Suppressor macrophage (primary cell): ENCODE measurements around the gene PPFIBP1.
"Not testable (repeated sequence)": the region's sequence is repeated elsewhere in the genome, so short reads cannot be mapped to it uniquely, and the experiment has no call there.

Experiments used
- DNase-seq, 4 experiments: peaks; one replicate each; pipeline ENCODE4 v3.0.0-alpha.2; 2020 to 2022

PPFIBP1 gene

DNA sequence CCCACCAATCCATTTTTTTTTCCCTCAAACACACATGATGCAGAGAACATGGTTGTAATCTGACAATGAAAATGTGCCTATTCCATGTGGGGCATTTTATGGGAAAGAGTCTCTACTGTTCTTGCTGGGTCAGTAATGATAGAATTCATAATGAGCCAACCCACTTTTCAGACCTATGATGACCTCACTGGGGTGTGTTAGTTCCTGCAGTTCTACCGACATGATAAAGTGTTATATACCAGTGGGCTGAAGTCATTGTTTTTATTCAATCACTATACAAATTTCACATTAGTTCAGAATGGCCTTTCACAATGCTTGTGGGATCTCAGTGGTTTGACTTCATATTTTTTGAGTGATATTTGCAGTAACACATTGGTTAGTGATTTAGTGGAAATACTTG, 47.5 kb downstream of the PPFIBP1 start:
- peak in 1 of 4 experiments; percentile 5 for DNase-seq

- peak in 1 of 4 experiments; percentile 10 for DNase-seq
These were observed 48.7 kb downstream of the PPFIBP1 start for GRCh38 chr12:27572486-27573255.

GRCh38 chr12:27573972-27574371, 50.0 kb downstream of the PPFIBP1 start:
- peak in 3 of 4 experiments; percentile 10 to 22 (median 15) for DNase-seq

- DNase-seq, result no peak
These were observed 51.2 kb downstream of the PPFIBP1 start for GRCh38 chr12:27575090-27575761.

DNA sequence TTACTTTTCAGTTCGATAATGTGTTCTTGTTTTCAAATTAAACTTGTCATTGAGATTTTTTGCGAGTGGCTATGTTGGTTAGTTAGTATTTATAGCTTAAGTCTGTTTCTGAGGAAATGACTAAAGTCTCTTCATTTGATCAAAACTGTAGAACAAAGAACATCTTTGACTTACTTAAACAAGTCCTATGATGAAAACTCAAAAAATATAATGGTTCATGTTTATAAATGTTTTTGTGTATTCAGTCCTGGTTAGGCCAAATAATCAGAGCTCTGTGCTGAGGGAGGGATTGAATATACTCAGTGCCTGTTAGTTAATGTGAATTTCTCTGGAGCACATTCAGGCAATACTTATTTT, 51.7 kb downstream of the PPFIBP1 start:
- DNase-seq, result no peak

DNA sequence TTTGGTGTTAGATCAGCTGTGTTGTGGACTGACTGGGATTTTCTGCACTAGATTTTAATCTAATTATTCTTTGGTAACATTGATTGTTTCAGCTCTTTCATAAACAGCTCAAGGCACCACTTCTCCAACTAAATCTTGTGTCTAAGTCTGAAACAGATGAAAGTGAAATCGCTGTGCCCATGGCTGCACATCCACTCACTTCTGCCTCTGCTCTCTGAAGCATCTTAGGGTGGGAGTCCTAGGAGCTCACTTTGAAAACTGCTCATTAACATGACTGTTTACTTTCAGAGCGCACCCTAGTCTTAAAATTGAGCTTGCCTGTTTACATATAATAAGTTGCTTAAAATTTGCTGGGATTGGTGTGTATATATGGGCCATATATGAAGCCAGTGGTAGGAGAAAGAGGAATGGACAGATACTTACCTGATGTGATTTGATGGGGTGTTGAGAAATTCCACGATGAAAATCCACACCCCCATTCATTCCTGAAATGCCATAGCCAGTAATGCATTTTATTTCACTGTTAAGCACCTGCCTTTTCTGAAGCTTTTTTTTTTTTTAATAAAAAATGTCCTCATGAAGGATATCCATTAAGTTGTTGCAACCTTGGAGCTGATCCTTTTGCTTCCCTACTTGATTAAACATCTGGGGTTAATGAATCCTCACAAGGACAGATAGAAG, 52.8 kb downstream of the PPFIBP1 start:
- DNase-seq, result no peak

- DNase-seq, result no peak
These were observed 53.7 kb downstream of the PPFIBP1 start for GRCh38 chr12:27577688-27578087.

GRCh38 chr12:27578689-27579372, 54.8 kb downstream of the PPFIBP1 start:
- no peak for DNase-seq

DNA sequence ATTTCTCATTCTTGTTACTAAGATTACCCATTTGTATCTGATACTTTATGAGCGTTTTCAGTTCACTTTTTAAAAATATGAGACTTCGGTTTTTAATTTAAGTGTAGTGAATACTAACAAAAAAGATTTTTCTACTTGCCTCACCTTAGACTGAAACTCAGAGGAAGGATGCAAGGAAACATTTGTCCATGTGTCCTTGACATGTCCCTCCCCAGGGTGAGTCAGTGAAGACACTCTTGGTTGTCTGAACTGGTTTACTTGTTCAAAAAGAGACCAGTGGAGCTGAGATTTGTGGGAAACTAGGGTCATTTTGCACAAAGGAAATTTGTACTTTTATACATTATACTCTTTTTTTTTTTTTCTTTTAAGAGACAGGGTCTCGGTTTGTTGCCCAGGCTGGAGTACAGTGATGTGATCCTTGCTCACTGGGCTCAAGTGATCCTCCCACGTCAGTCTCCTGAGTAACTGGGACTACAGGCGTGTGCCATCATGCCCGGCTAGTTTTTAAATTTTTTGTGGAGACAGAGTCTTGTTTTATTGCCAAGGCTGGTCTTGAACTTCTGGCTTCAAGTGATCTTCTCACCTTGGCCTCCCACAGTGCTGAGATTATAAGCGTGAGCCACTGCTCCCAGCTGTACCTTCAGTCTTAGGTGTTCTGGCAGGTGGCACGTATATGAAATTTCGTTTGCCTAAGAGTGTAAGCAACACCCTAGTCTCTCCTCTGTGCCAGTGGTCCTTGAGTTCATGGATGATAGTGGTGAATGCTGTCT, 56.7 kb downstream of the PPFIBP1 start:
- no peak for DNase-seq

DNA sequence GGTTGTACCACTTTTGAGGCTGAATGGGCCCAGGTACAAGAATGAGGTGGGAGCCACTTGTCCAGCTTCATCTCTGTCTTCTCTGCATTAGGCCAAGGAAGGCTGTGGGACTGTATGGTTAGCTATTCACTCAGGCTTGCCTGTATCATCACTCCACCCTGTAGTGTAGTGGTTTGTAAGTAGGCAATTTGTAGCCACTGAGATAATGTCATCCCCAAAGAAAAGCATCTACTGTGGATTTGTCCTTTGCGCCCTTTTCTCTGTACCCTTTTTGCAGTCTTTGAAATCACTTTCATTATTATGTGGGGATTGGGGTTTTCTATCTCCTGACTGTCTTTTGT, 57.3 kb downstream of the PPFIBP1 start:
- not testable (repeated sequence) for DNase-seq

DNA sequence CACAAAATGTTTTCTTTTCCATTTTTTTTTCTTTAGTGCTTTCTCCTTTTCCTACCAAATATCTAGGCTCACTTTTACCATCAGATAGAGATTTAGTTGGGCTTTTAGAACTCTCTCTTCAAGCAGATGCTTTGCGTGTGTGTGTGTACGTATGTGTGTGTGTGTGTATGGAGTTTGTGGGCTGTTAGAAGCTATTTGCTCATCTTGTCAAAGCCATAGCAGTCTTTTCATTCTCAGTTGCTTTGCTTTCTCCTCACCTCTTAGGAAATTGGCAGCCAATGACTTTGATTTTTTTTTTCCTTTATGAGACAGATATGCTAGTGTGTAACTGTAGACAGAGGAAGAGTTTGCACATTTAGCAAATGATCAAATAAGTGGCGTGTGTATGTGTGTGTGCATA, 57.8 kb downstream of the PPFIBP1 start:
- DNase-seq, result not testable (repeated sequence)

DNA sequence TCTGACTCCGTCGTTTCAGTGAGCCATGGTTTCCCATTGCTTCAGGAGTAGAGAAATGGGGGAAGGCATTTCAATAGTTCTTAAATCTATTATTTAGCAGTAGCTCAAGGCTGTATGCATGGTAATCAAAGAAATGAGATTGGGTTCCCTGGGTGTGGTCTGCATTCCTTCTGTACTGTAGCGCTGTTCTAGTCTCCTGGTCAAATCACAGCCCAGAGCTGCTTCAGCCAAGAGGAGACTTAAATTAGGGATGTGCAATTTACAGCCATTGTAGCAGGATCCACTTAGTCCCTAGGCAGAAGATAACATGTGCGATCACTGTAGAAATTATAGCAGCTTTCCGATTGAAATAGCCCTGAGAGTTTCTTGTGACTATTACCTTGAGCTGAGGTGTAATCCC, 58.4 kb downstream of the PPFIBP1 start:
- DNase-seq, result not testable (repeated sequence)

GRCh38 chr12:27583057-27583797, 59.2 kb downstream of the PPFIBP1 start:
- no peak for DNase-seq

- no peak for DNase-seq
These were observed 60.0 kb downstream of the PPFIBP1 start for GRCh38 chr12:27583981-27584380.

- no peak for DNase-seq
These were observed 61.8 kb downstream of the PPFIBP1 start for GRCh38 chr12:27585739-27586265.

GRCh38 chr12:27588075-27588730, 64.2 kb downstream of the PPFIBP1 start:
- not testable (repeated sequence) for DNase-seq

DNA sequence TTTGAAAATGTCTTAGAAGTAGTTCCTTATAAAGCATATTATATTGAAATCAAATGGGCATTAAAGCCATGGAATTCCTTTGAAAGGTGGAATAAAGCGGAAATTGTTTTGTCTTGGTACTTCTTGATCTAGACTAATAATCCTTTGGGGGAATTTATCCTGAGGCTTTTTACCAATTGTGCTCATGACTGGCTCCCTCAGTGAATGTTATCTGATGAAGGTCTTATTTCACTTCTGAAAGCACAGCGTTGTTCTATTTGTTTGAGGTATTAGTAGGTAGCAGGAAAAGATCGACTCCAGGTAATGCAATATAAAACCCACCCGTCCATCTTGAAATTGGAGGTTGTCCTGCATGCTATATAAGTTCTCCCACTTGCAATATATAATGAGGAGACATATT, 64.8 kb downstream of the PPFIBP1 start:
- DNase-seq, result no peak

DNA sequence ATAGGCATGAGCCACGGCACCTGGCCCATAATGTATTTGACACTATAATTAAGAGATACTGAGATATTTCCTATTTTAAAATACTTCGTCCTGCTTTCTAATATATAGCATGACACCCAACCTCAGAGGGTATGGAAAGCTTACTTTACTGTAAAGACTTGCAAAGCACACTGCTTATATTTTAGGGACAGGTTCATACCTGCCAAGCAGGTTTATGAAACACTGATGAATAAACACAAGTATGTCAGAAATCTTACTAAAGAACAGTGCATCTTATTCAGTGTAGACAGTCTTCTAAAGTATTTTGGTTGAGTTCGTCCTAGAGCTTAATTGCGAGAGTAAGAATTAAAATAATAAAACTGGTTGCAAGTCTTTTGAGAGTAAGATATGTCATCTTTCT, 65.4 kb downstream of the PPFIBP1 start:
- no peak for DNase-seq

DNA sequence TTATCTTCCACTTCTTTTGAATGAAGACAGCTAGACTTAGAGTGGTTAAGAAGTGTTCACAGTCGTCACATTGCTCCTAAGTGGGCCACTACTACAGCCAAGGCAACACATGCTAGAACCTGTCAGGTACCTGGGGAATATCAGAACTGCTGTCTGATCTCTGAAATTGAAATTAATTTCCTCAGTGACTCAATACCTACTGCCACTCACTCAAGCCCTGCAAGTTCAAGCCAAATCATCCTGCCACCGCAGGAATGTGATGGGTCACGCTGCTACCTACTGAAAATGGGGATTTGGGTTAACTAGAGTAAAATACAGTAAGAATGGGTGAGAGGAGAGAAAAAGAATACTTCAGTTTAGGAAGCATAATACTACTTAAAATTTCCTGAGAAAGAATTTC, 67.7 kb downstream of the PPFIBP1 start:
- not testable (repeated sequence) for DNase-seq

GRCh38 chr12:27592548-27592947, 68.5 kb downstream of the PPFIBP1 start:
- DNase-seq, result no peak

DNA sequence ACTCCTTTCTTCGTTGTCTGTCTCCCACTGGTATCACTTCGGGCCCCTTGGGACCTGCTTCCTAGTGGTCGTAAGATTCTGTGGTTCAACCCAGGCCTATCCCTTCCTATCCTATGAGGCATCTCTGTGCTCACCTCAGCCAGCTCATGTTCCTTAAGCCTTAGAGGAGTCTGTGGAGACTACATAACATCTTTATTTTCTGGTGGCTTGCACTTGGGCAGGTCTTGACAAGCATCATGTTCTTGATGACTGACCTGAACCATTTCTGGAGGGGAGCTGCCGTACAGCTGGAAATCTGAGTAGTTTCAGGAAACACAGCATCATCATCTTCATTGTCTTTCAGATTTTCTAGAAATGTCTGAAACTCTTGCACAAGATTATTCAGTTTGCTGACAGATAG, 69.3 kb downstream of the PPFIBP1 start:
- DNase-seq, result no peak
